NT2/D1 (cell line): ENCODE measurements around the gene EEF1AKMT3.

Experiments
- SUZ12 ChIP-seq: IDR thresholded peaks from 2 replicates; pipeline ENCODE4 v1.6.1; 2011; ENCODE audit not compliant: insufficient read length, insufficient read depth; ENCODE audit errors: extremely low read depth
- YY1 ChIP-seq: IDR thresholded peaks from 2 replicates; pipeline ENCODE4 v1.6.1; 2011; ENCODE audit not compliant: insufficient read length, insufficient read depth
- ZNF274 ChIP-seq: IDR thresholded peaks from 2 replicates; pipeline ENCODE4 v1.6.1; 2011; ENCODE audit warnings: mild to moderate bottlenecking, low read depth, low read length

- TF ChIP-seq ZNF274 (no peak), YY1 (no peak), SUZ12 (no peak)
Observed at GRCh38 chr12:57823131-57823907, 50.9 kb downstream of the EEF1AKMT3 start.
